ENCODE measurements around the gene ULK3.

DNA sequence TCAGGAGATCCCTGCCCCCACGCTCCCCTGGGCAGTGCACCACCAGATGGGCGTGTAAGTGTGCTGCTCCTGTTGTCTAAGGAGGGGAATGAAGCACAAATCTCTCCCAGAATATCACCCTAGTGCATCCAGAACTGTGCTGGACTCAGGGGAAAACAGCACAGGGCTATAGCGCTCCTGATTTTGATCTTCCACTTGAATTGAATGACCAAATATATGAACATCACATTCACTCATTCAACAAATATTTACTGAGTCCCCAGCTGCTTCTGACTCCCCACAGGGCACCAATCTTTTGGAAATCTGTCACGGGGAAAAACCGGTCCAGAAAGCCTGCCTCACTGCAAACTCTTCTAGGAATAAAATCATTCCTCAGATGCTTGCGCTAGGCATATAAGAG lies 14.1 kb downstream of the ULK3 start:
- TF ChIP-seq, protein P1, sequence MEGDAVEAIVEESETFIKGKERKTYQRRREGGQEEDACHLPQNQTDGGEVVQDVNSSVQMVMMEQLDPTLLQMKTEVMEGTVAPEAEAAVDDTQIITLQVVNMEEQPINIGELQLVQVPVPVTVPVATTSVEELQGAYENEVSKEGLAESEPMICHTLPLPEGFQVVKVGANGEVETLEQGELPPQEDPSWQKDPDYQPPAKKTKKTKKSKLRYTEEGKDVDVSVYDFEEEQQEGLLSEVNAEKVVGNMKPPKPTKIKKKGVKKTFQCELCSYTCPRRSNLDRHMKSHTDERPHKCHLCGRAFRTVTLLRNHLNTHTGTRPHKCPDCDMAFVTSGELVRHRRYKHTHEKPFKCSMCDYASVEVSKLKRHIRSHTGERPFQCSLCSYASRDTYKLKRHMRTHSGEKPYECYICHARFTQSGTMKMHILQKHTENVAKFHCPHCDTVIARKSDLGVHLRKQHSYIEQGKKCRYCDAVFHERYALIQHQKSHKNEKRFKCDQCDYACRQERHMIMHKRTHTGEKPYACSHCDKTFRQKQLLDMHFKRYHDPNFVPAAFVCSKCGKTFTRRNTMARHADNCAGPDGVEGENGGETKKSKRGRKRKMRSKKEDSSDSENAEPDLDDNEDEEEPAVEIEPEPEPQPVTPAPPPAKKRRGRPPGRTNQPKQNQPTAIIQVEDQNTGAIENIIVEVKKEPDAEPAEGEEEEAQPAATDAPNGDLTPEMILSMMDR (IDR thresholded peaks at IDR 0.05): no peak
- no peak for TF ChIP-seq POLR2AphosphoS5 (IDR thresholded peaks at IDR 0.05)
